ENCODE measurements around the gene COL5A3.

The COL5A3 gene

GRCh38 chr19:9936326-9937000, 73.8 kb downstream of the COL5A3 start, which contains the start of gene OLFM2:
OLFM2 (minus strand) TSS chr19:9936515; CDS start chr19:9936366, 149 bp downstream.
- Histone ChIP-seq H3K4me1 (ENCODE audit: insufficient read depth, low read length, severe bottlenecking) (no peaks in the 10 kb centered on the region), H3K9ac (ENCODE audit: low read length) (no peak within 1 kb of the TSS), H3K27me3 (ENCODE audit: insufficient read depth, low read length) (no peaks in the 10 kb centered on the region), H3K4me2 (ENCODE audit: low read length) (no peak within 1 kb of the TSS), H3K79me2 (ENCODE audit: insufficient read depth, low read length) (no peaks in the 10 kb centered on the region), H3F3A (ENCODE audit: insufficient read depth, low read length) (no peaks in the 10 kb centered on the region), H3K4me3 (ENCODE audit: low read depth, low read length, poor library complexity, severe bottlenecking) (no peak within 1 kb of the TSS), H3K9me3 (ENCODE audit: low read length) (no peaks in the 10 kb centered on the region), H3K27ac (ENCODE audit: low read depth, low read length, poor library complexity, severe bottlenecking) (no peak within 1 kb of the TSS), H4K20me1 (ENCODE audit: insufficient read depth, low read length) (no peaks in the 10 kb centered on the region), H2AFZ (ENCODE audit: low read length) (no peak within 1 kb of the TSS), H3K36me3 (ENCODE audit: insufficient read depth, low read length) (no peaks in the 10 kb centered on the region), H3K9me2 (ENCODE audit: low read depth, low read length) (no peaks in the 10 kb centered on the region)
- TF ChIP-seq CTCF (IDR thresholded peaks at IDR 0.05; ENCODE audit: low read length) (no peak), EZH2 (IDR thresholded peaks at IDR 0.05; ENCODE audit: borderline replicate concordance, low read length) (no peak)

DNA sequence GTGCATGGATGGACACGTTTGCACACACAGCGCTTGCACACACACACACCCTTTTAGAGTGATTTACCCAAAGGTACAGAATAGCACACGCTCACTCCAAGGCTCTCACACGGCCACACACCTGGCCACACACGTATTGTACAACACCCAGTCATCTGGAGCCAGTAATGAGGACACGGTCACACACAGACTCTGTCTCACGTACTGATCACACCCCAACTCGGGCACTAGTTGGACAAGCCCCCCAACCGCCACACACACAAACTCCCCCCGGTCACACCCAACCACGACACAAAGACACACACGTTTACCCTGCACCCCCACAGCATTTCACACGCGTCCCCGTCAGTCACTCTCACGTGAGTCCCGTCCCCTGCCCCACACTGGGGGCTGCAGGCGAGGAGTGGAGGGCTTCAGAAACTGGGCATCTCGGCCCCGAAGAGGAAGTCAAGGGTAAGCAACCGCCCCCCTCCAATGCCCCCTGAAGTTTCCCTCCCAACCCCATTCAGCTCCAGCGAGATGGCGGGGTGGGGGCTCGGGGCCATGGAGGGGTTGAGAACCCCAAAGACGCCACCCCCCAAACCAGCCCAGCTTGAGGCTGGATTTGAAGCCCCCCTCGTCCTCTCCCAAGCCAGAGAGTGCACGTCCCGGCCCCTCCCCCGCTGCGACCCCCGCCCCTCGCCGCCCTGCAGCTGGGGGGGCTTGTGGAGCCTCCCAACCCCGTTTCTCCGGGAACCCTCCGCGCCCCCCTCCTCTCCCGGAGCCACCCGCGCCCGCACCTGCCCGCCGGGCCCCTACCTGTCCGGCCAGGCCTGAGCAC, 74.6 kb downstream of the COL5A3 start:
- H3K9me3 ChIP-seq (ENCODE audit: low read length), result no peaks in the 10 kb centered on the region
- no peak overlapping the region for H3K9ac ChIP-seq (ENCODE audit: low read length)
- no peak overlapping the region for H3K4me3 ChIP-seq (ENCODE audit: low read depth, low read length, poor library complexity, severe bottlenecking)
- no peak overlapping the region for H2AFZ ChIP-seq (ENCODE audit: low read length)
- no peaks in the 10 kb centered on the region for H3F3A ChIP-seq (ENCODE audit: insufficient read depth, low read length)
- no peaks in the 10 kb centered on the region for H3K4me1 ChIP-seq (ENCODE audit: insufficient read depth, low read length, severe bottlenecking)
- H4K20me1 ChIP-seq (ENCODE audit: insufficient read depth, low read length), result no peaks in the 10 kb centered on the region
- TF ChIP-seq CTCF (IDR thresholded peaks at IDR 0.05; ENCODE audit: low read length) (no peak), EZH2 (IDR thresholded peaks at IDR 0.05; ENCODE audit: borderline replicate concordance, low read length) (no peak)
- H3K9me2 ChIP-seq (ENCODE audit: low read depth, low read length), result no peaks in the 10 kb centered on the region
- H3K27ac ChIP-seq (ENCODE audit: low read depth, low read length, poor library complexity, severe bottlenecking), result no peak overlapping the region
- H3K27me3 ChIP-seq (ENCODE audit: insufficient read depth, low read length), result no peaks in the 10 kb centered on the region
- H3K79me2 ChIP-seq (ENCODE audit: insufficient read depth, low read length), result no peaks in the 10 kb centered on the region
- no peak overlapping the region for H3K4me2 ChIP-seq (ENCODE audit: low read length)
- no peaks in the 10 kb centered on the region for H3K36me3 ChIP-seq (ENCODE audit: insufficient read depth, low read length)

DNA sequence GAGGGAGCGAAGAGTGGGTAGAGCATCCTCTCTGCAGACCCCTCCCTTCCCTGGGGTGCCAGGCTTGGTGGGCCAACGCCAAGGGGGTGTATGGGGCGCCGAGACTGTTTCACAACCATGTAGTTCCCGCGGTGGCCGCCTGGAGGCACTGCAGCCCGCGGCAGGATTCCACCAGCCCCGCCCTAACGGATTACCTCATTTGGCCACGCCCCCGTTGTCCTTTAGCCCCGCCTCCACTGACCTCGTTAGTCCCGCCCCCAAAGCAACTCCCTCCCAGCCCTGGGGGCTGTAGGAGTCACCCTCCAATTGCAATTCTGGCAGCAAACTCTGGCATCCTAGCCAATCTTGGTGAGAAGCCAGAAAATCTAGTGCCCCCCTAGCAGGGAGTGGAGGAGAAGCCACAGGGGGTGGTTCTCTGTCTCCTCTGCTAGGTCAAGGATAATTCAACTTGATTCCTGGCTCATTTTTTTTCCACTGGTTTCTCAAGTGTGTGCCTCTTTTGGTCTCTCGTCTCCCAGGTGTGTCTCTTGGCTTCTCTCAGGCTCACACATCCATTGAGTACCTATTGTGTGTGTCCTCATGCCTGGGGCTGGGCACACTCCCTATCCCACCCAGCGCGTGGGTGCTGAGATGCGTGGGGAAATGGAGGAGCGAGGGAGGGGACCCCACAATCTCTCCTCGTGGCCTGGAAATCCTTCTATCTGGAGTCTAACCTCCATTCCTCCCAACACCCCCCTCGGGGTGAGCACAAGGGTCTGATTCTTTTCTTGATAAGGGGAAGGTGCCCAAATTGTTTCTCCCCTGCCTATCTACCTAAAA, 76.0 kb downstream of the COL5A3 start:
- Histone ChIP-seq H3K27ac (ENCODE audit: low read depth, low read length, poor library complexity, severe bottlenecking) (no peak overlapping the region), H3K4me2 (ENCODE audit: low read length) (no peak overlapping the region), H3K9ac (ENCODE audit: low read length) (no peak overlapping the region), H4K20me1 (ENCODE audit: insufficient read depth, low read length) (no peaks in the 10 kb centered on the region), H3K9me3 (ENCODE audit: low read length) (no peaks in the 10 kb centered on the region), H3F3A (ENCODE audit: insufficient read depth, low read length) (no peaks in the 10 kb centered on the region), H3K79me2 (ENCODE audit: insufficient read depth, low read length) (no peaks in the 10 kb centered on the region), H3K36me3 (ENCODE audit: insufficient read depth, low read length) (no peaks in the 10 kb centered on the region), H3K4me1 (ENCODE audit: insufficient read depth, low read length, severe bottlenecking) (no peaks in the 10 kb centered on the region), H3K4me3 (ENCODE audit: low read depth, low read length, poor library complexity, severe bottlenecking) (no peak overlapping the region), H3K27me3 (ENCODE audit: insufficient read depth, low read length) (no peaks in the 10 kb centered on the region), H2AFZ (ENCODE audit: low read length) (no peak overlapping the region), H3K9me2 (ENCODE audit: low read depth, low read length) (no peaks in the 10 kb centered on the region)
- TF ChIP-seq EZH2 (IDR thresholded peaks at IDR 0.05; ENCODE audit: borderline replicate concordance, low read length), result no peak
- TF ChIP-seq CTCF (IDR thresholded peaks at IDR 0.05; ENCODE audit: low read length), result peak; percentile 87
